Stomach (tissue), 9 donors: Measurements from ENCODE around the gene RAB4A. TPM values are rescaled to one million over a fixed set of nuclear protein-coding genes. Genes with fewer than 3 reads are reported as not detected.

Experiments
- DNase-seq, 2 donors: peaks; one replicate each; pipeline versions ENCODE4 v3.0.0 to v3.0.0-alpha.2; 2013 to 2019
- H3K27ac ChIP-seq, 5 donors: fragments of 200-600 bp in 4 of 5; sonication (generic) in 4 of 5; one replicate each; pipeline ENCODE4 v1.5.1; 2013 to 2019; ENCODE audit warnings: mild to moderate bottlenecking in 1 of 5, moderate library complexity in 1 of 5
- H3K27me3 ChIP-seq, 3 donors: fragments of 200-600 bp; sonication (generic); one replicate each; pipeline ENCODE4 v1.5.1; 2017 to 2019; ENCODE audit warnings: mixed run types in 1 of 3
- H3K36me3 ChIP-seq, 4 donors: fragments of 200-600 bp; sonication (generic); 1 replicate in 3 of 4; 2 replicates in 1 of 4; pipeline ENCODE4 v1.5.1; 2016 to 2019
- H3K4me1 ChIP-seq, 4 donors: fragments of 200-600 bp; sonication (generic); one replicate each; pipeline ENCODE4 v1.5.1; 2016 to 2019
- H3K4me3 ChIP-seq, 4 donors: fragments of 200-600 bp; sonication (generic) in 3 of 4; one replicate each; pipeline ENCODE4 v1.5.1; 2016 to 2019; ENCODE audit warnings: mild to moderate bottlenecking in 1 of 4
- H3K9me3 ChIP-seq, 4 donors: fragments of 200-600 bp; sonication (generic); one replicate each; pipeline ENCODE4 v1.5.1; 2016 to 2019
- EP300 ChIP-seq: sonication (generic); formaldehyde crosslinking; IDR thresholded peaks from one replicate; pipeline ENCODE4 v1.6.1; 2017; ENCODE audit warnings: antibody characterized with exemption
- POLR2A ChIP-seq, 4 donors: fragments of 450-650 bp; IDR thresholded peaks; one replicate each; pipeline ENCODE4 v1.6.1; 2016; ENCODE audit warnings: antibody characterized with exemption in 4 of 4, control low read depth in 2 of 4, mild to moderate bottlenecking in 1 of 4, moderate library complexity in 1 of 4
- POLR2AphosphoS5 ChIP-seq, 3 donors: sonication (generic); formaldehyde crosslinking; IDR thresholded peaks; one replicate each; pipeline ENCODE4 v1.6.1; 2016; ENCODE audit warnings: antibody characterized with exemption in 3 of 3
- WGBS, 5 donors: extraction: QIAGEN DNeasy Blood & Tissue Kit in 3 of 5; methylation state at CpG; one replicate each; pipeline versions ENCODE4 v1.1.5 to v1.1.7; 2013 to 2018; 5-methylcytosine and 5-hydroxymethylcytosine counted together
- intact Hi-C: fragments of 100-400 bp; cut with DNase I; formaldehyde crosslinking; loops from one replicate; pipeline ENCODE4 v1.15.1; 2023; ENCODE audit warnings: low total_unique reads
- polyA plus RNA-seq, 3 donors: library from polyadenylated mRNA; stranded (reverse); fragments of 200-250 nt; gene quantifications; one replicate each; pipeline ENCODE4 v1.2.3, GENCODE V29; 2013
- total RNA-seq, 5 donors: library from RNA; depleted of rRNA; stranded (reverse); fragments of >200 nt; gene quantifications; one replicate each; pipeline versions ENCODE4 v1.1.0 to v1.2.3, GENCODE V29; 2014 to 2016
- TF ChIP-seq, protein P1 (sequence below), 7 experiments: fragments of 450-650 bp in 4 of 7; fragments of 200-600 bp in 3 of 7; sonication (generic) in 3 of 7; IDR thresholded peaks; one replicate each; pipeline ENCODE4 v1.5.1; 2016 to 2019; ENCODE audit warnings: antibody characterized with exemption in 7 of 7, control low read depth in 2 of 7, mild to moderate bottlenecking in 1 of 7
- donor health status: healthy with polysubstance abuse.
- donor health status: Bipolar disorder and iron deficiency.
- donor health status: healthy.

Gene RAB4A
- total and polyA plus RNA-seq, 8 donors, result 24.1 to 277 (median 46.8) TPM

DNA sequence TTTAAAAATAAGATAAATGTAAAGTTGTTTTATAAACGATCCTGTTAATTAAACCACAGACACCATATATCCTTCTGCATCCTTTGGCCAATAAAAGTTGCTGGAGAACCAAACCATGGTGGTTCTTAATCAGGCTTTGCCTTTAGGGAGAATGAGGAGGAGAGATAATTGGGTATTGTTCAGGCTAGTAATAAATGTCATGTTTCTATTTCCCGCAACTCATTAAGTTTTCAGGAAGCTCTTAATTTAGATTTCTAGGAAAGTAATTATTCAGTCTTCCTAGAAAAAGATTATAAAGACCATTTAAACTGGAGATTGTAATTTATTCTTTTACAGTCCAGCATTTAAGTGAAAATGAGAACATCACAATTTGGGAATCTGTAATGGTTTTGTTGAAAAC lies 34.5 kb downstream of the RAB4A start:
- peaks cover 14 to 91% (median 89%) of the 10 kb centered on the region in 4 donors for H3K36me3 ChIP-seq
- H3K9me3 ChIP-seq, result no peaks in the 10 kb centered on the region
- WGBS, 5 donors, result 82 to 90% (median 83%) methylated on average over 2 of the region's 2 CpGs
- no peak for TF ChIP-seq POLR2AphosphoS5 (IDR thresholded peaks at IDR 0.05)
- TF ChIP-seq, protein P1, sequence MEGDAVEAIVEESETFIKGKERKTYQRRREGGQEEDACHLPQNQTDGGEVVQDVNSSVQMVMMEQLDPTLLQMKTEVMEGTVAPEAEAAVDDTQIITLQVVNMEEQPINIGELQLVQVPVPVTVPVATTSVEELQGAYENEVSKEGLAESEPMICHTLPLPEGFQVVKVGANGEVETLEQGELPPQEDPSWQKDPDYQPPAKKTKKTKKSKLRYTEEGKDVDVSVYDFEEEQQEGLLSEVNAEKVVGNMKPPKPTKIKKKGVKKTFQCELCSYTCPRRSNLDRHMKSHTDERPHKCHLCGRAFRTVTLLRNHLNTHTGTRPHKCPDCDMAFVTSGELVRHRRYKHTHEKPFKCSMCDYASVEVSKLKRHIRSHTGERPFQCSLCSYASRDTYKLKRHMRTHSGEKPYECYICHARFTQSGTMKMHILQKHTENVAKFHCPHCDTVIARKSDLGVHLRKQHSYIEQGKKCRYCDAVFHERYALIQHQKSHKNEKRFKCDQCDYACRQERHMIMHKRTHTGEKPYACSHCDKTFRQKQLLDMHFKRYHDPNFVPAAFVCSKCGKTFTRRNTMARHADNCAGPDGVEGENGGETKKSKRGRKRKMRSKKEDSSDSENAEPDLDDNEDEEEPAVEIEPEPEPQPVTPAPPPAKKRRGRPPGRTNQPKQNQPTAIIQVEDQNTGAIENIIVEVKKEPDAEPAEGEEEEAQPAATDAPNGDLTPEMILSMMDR (IDR thresholded peaks at IDR 0.05), result no peak
- TF ChIP-seq EP300, result no peak
- no peak for TF ChIP-seq POLR2A (IDR thresholded peaks at IDR 0.05)
- no peaks in the 10 kb centered on the region for H3K27me3 ChIP-seq
- intact Hi-C loops, result no loop called here
- no peak overlapping the region for H3K27ac ChIP-seq
- no peak for DNase-seq
- H3K4me1 ChIP-seq, result peaks cover 0 to 4% (median 0%) of the 10 kb centered on the region in 4 donors
- no peak overlapping the region for H3K4me3 ChIP-seq

DNA sequence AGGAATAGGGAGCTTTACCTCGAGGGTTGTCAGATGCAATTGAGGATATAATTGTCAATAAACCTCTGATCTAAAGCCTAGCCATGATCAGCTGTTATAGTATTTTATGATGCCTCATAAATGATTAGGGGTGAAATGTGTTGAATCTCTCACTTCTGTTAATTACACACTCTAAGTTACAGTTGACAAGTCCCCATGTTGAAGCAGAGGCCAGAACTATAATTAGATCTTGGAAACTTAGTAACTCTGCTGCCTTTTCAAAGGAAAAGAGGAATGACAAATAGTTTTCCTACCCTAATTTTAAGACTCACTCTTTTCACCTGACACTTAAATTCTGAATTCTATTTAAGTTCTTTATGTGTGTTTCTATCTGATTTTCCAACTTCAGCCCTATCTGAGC lies 38.2 kb downstream of the RAB4A start:
- Histone ChIP-seq H3K36me3 (peaks cover 6 to 89% (median 86%) of the 10 kb centered on the region in 4 donors), H3K4me3 (no peak overlapping the region), H3K27ac (no peak overlapping the region), H3K9me3 (no peaks in the 10 kb centered on the region), H3K27me3 (no peaks in the 10 kb centered on the region), H3K4me1 (no peaks in the 10 kb centered on the region)
- TF ChIP-seq, protein P1 (IDR thresholded peaks at IDR 0.05), result no peak
- TF ChIP-seq POLR2AphosphoS5 (IDR thresholded peaks at IDR 0.05), result no peak
- TF ChIP-seq POLR2A (IDR thresholded peaks at IDR 0.05), result no peak
- TF ChIP-seq EP300, result no peak
- DNase-seq, result no peak
- intact Hi-C loops, result no loop called here
- WGBS, 5 donors, result 74 to 82% (median 78%) methylated on average over 1 of the region's 1 CpG

- TF ChIP-seq EP300 (no peak), POLR2AphosphoS5 (IDR thresholded peaks at IDR 0.05) (no peak), POLR2A (IDR thresholded peaks at IDR 0.05) (no peak)
- TF ChIP-seq, protein P1 (IDR thresholded peaks at IDR 0.05), result no peak
- no peak overlapping the region for H3K27ac ChIP-seq
- 89 to 97% (median 94%) methylated on average over 2 of the region's 2 CpGs for WGBS, 5 donors
- H3K27me3 ChIP-seq, result no peaks in the 10 kb centered on the region
- intact Hi-C loops, result no loop called here
- H3K9me3 ChIP-seq, result no peaks in the 10 kb centered on the region
- H3K4me3 ChIP-seq, result no peak overlapping the region
- no peaks in the 10 kb centered on the region for H3K4me1 ChIP-seq
- H3K36me3 ChIP-seq, result peaks cover 0 to 83% (median 80%) of the 10 kb centered on the region in 4 donors
- DNase-seq, result no peak
These were observed 38.8 kb downstream of the RAB4A start for GRCh38 chr1:229309684-229310083.

DNA sequence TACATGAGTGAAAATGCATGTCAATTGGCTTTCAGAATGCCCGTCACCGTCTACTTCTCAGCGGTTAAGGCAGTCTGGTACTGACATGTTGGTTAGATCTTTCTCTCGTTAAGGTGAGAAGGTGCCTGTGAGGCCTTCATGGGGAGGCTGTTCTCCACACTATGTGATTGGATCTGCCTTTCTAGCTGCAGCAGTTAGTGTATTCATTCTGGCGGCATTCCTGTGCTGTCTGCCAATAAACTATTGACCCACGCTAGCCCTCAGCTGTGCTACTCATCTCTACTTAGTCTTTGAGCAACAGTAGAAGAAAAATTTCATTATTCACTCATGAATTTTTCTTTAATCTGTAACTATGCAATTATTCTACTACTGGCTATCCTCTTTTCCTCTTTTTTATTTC lies 39.9 kb downstream of the RAB4A start:
- TF ChIP-seq, protein P1 (IDR thresholded peaks at IDR 0.05), result no peak
- TF ChIP-seq EP300 (no peak), POLR2A (IDR thresholded peaks at IDR 0.05) (no peak), POLR2AphosphoS5 (IDR thresholded peaks at IDR 0.05) (no peak)
- H3K9me3 ChIP-seq, result no peaks in the 10 kb centered on the region
- peaks cover 0 to 73% (median 70%) of the 10 kb centered on the region in 4 donors for H3K36me3 ChIP-seq
- no peaks in the 10 kb centered on the region for H3K4me1 ChIP-seq
- H3K4me3 ChIP-seq, result no peak overlapping the region
- 81 to 85% (median 84%) methylated on average over 6 of the region's 6 CpGs for WGBS, 5 donors
- no peak overlapping the region for H3K27ac ChIP-seq
- intact Hi-C loops, result no loop called here
- no peaks in the 10 kb centered on the region for H3K27me3 ChIP-seq
- DNase-seq, result peak in 1 of 2 donors; percentile 43
